Fibroblast of villous mesenchyme (primary cell): Measurements from ENCODE around the gene AKTIP. TPM values are rescaled to one million over a fixed set of nuclear protein-coding genes. Genes with fewer than 3 reads are reported as not detected.

Experiments
- DNase-seq: peaks from one replicate; pipeline ENCODE4 v3.0.0-alpha.2; 2010; ENCODE audit warnings: low read depth
- H3K4me3 ChIP-seq: 2 replicates; pipeline ENCODE4 v1.5.1; 2011; ENCODE audit warnings: low read depth, mild to moderate bottlenecking, low read length
- CTCF ChIP-seq: IDR thresholded peaks from 2 replicates; pipeline ENCODE4 v1.5.1; 2012; ENCODE audit warnings: low read depth, mild to moderate bottlenecking, low read length; ENCODE audit not compliant: insufficient read depth
- total RNA-seq: library from RNA; depleted of rRNA; stranded (reverse); fragments of >200 nt; gene quantifications from 2 replicates; pipeline ENCODE4 v1.2.3, GENCODE V29; 2012

The AKTIP gene
- total RNA-seq, 1 donor, result 18.6 TPM

GRCh38 chr16:53504665-53505064 lies 1.7 kb upstream of the AKTIP start:
- no peak overlapping the region for H3K4me3 ChIP-seq
- TF ChIP-seq CTCF, result no peak
- peak; percentile 46 for DNase-seq

GRCh38 chr16:53503991-53504663 lies 1.1 kb upstream of the AKTIP start:
- TF ChIP-seq CTCF, result no peak
- DNase-seq, result peak; percentile 54
- peak overlapping the region; percentile 63 for H3K4me3 ChIP-seq

GRCh38 chr16:53503270-53503923 lies 388 bp upstream of the AKTIP start:
- no peak for TF ChIP-seq CTCF
- H3K4me3 ChIP-seq, result peak overlapping the region; percentile 84
- peak; percentile 100 for DNase-seq

- DNase-seq, result peak; percentile 56
- no peak for TF ChIP-seq CTCF
- peak overlapping the region; percentile 3 for H3K4me3 ChIP-seq
Measured at GRCh38 chr16:53501216-53501859, 1.7 kb downstream of the AKTIP start.

- DNase-seq, result no peak
- TF ChIP-seq CTCF, result no peak
Measured at GRCh38 chr16:53498984-53499383, 4.0 kb downstream of the AKTIP start.

GRCh38 chr16:53495325-53495724 lies 7.7 kb downstream of the AKTIP start:
- no peak for DNase-seq
- peak; percentile 9 for TF ChIP-seq CTCF
- no peak overlapping the region for H3K4me3 ChIP-seq

More at GRCh38 chr16:53498984-53499383, 4.0 kb downstream of the AKTIP start:
- no peak overlapping the region for H3K4me3 ChIP-seq
